ENCODE measurements around the gene RXRA.

Gene RXRA

DNA sequence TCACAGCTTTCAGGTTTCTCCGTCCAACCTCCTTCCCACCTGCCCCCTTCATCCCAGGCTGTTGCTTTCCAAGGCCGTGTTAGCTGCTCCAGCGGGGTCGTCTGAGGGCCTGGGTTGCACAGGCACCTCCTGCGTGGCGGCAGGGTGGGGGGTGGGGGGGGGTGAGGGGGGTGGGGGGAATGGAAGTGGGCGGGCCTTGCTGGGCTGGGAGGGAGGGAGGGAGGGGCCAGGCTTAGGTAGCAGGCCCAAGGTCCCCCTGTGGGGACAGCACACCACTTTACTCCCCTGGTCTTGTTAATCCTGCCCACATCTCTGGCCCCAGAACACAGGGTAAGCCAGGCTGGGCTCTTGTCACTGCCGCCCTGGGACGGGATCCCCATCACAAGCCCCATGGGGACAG is 99.1 kb downstream of the RXRA start:
- no peaks in the 10 kb centered on the region for H3K9me2 ChIP-seq (replicated peaks; ENCODE audit: insufficient read depth, low read length)
- no peak overlapping the region for H2AFZ ChIP-seq (ENCODE audit: low read depth, low read length, severe bottlenecking)
- no peak overlapping the region for H3K4me3 ChIP-seq (ENCODE audit: insufficient read depth, low read length, poor library complexity, severe bottlenecking)
- no peaks in the 10 kb centered on the region for H3K27me3 ChIP-seq (ENCODE audit: low read length)
- H3K79me2 ChIP-seq (ENCODE audit: insufficient read depth, low read length): no peaks in the 10 kb centered on the region
- no peaks in the 10 kb centered on the region for H3K36me3 ChIP-seq (ENCODE audit: low read length)
- H3F3A ChIP-seq (ENCODE audit: insufficient read depth): no peaks in the 10 kb centered on the region
- H3K27ac ChIP-seq (ENCODE audit: low read depth, low read length): no peak overlapping the region
- H3K4me2 ChIP-seq (ENCODE audit: low read depth, low read length, poor library complexity, severe bottlenecking): no peak overlapping the region
- no peak overlapping the region for H3K9ac ChIP-seq (ENCODE audit: low read length)
- H3K9me3 ChIP-seq (ENCODE audit: insufficient read depth, low read length): no peaks in the 10 kb centered on the region
- H4K20me1 ChIP-seq (ENCODE audit: low read depth, low read length): no peaks in the 10 kb centered on the region
- no peak for TF ChIP-seq CTCF (IDR thresholded peaks at IDR 0.05; ENCODE audit: insufficient read depth, low read length, poor library complexity, severe bottlenecking)
- no peak for TF ChIP-seq EZH2phosphoT487 (conservative IDR thresholded peaks at IDR 0.05; ENCODE audit: low read length)

DNA sequence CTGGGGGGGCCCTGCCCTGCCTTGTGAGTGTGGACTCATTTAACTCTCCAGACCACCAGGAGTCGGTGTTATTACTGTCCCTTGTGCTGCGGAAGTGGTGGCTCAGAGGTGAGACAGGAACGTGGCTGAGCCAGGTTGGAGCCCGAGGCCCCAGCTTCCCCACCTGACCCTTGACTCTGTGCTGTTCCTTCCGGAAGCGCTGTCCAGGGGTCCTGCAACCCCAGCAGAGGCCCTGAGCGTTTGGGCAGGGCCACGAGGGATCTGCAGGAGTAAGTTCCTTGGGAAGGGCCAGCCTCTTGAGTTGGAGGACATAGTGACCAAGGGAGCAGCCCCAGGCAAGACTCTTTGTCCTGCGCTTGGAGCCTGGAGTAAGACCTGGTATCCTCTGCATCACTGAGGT is 99.6 kb downstream of the RXRA start:
- H3K27me3 ChIP-seq (ENCODE audit: low read length): no peaks in the 10 kb centered on the region

DNA sequence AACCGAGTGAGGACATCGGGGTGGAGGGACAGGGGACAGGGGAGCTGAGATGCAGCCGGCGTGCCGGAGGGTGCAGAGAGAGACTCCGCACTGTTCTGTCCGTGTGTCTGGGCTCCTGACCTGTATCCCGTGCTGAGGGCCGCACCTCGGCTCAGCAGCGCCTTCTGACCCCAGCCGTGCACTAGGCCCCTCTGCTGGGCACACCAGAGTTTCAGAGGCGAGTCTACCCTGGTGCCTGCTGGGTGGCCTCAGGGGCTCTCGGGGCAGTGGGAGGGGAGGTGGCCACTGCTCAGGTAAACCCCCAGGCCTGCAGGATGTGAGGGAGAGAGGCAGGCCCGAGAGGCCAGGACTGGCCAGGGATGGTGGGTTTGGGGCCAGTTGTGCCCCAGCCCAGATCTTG is 100.2 kb downstream of the RXRA start:
- Histone ChIP-seq H4K20me1 (ENCODE audit: low read depth, low read length) (no peaks in the 10 kb centered on the region), H3K27me3 (ENCODE audit: low read length) (no peaks in the 10 kb centered on the region), H3K79me2 (ENCODE audit: insufficient read depth, low read length) (no peaks in the 10 kb centered on the region), H3K9me2 (replicated peaks; ENCODE audit: insufficient read depth, low read length) (no peaks in the 10 kb centered on the region), H3K4me2 (ENCODE audit: low read depth, low read length, poor library complexity, severe bottlenecking) (no peak overlapping the region), H3K27ac (ENCODE audit: low read depth, low read length) (no peak overlapping the region), H3K9me3 (ENCODE audit: insufficient read depth, low read length) (no peaks in the 10 kb centered on the region), H3K36me3 (ENCODE audit: low read length) (no peaks in the 10 kb centered on the region), H2AFZ (ENCODE audit: low read depth, low read length, severe bottlenecking) (no peak overlapping the region), H3F3A (ENCODE audit: insufficient read depth) (no peaks in the 10 kb centered on the region), H3K9ac (ENCODE audit: low read length) (no peak overlapping the region), H3K4me3 (ENCODE audit: insufficient read depth, low read length, poor library complexity, severe bottlenecking) (no peak overlapping the region)
- TF ChIP-seq EZH2phosphoT487 (conservative IDR thresholded peaks at IDR 0.05; ENCODE audit: low read length) (no peak), CTCF (IDR thresholded peaks at IDR 0.05; ENCODE audit: insufficient read depth, low read length, poor library complexity, severe bottlenecking) (no peak)

More for the DNA sequence above, 99.6 kb downstream of the RXRA start:
- H3K4me2 ChIP-seq (ENCODE audit: low read depth, low read length, poor library complexity, severe bottlenecking): no peak overlapping the region
- H3K9me2 ChIP-seq (replicated peaks; ENCODE audit: insufficient read depth, low read length): no peaks in the 10 kb centered on the region
- no peaks in the 10 kb centered on the region for H4K20me1 ChIP-seq (ENCODE audit: low read depth, low read length)
- H3K36me3 ChIP-seq (ENCODE audit: low read length): no peaks in the 10 kb centered on the region
- no peak overlapping the region for H2AFZ ChIP-seq (ENCODE audit: low read depth, low read length, severe bottlenecking)
- no peaks in the 10 kb centered on the region for H3F3A ChIP-seq (ENCODE audit: insufficient read depth)
- no peak for TF ChIP-seq CTCF (IDR thresholded peaks at IDR 0.05; ENCODE audit: insufficient read depth, low read length, poor library complexity, severe bottlenecking)
- TF ChIP-seq EZH2phosphoT487 (conservative IDR thresholded peaks at IDR 0.05; ENCODE audit: low read length): no peak
- no peak overlapping the region for H3K27ac ChIP-seq (ENCODE audit: low read depth, low read length)
- H3K4me3 ChIP-seq (ENCODE audit: insufficient read depth, low read length, poor library complexity, severe bottlenecking): no peak overlapping the region
- H3K79me2 ChIP-seq (ENCODE audit: insufficient read depth, low read length): no peaks in the 10 kb centered on the region
- H3K9me3 ChIP-seq (ENCODE audit: insufficient read depth, low read length): no peaks in the 10 kb centered on the region
- no peak overlapping the region for H3K9ac ChIP-seq (ENCODE audit: low read length)

Data from SU-DHL-6 (cell line).